GM23338 (cell line): ENCODE data around the gene EID2B. TPM values are rescaled to one million over a fixed set of nuclear protein-coding genes. Genes with fewer than 3 reads are reported as not detected.
A peak's percentile ranks its signal among the peaks of the same experiment; 100 is the strongest.

Source experiments
- ATAC-seq: fragments of 200-7000 bp; cut with Tn5 transposase; 3 replicates; pipeline ENCODE4 v1.9.1; 2020
- DNase-seq: peaks from one replicate; pipeline ENCODE4 v3.0.0-alpha.2; 2015; ENCODE audit warnings: low spot score
- H2AFZ ChIP-seq: fragments of 200-600 bp; sonication (generic); 2 replicates; pipeline ENCODE4 v1.8.0; 2016; ENCODE audit warnings: antibody characterized with exemption, mild to moderate bottlenecking, moderate library complexity
- H3F3A ChIP-seq: fragments of 200-600 bp; sonication (generic); replicated peaks from 2 replicates; pipeline ENCODE4 v1.8.0; 2017; ENCODE audit warnings: antibody characterized with exemption, mixed run types, low read depth
- H3K27ac ChIP-seq: fragments of 200-600 bp; sonication (generic); 2 replicates; pipeline ENCODE4 v1.6.1; 2016; ENCODE audit warnings: low read depth
- H3K27me3 ChIP-seq: fragments of 200-600 bp; sonication (generic); 2 replicates; pipeline ENCODE4 v1.8.0; 2016; ENCODE audit warnings: mild to moderate bottlenecking, mixed run types, moderate library complexity; ENCODE audit not compliant: insufficient read depth
- H3K36me3 ChIP-seq: fragments of 200-600 bp; sonication (generic); 2 replicates; pipeline ENCODE4 v1.8.0; 2016; ENCODE audit warnings: mild to moderate bottlenecking; ENCODE audit not compliant: insufficient read depth
- H3K4me1 ChIP-seq: fragments of 200-600 bp; sonication (generic); 2 replicates; pipeline ENCODE4 v1.8.0; 2016; ENCODE audit warnings: mild to moderate bottlenecking, moderate library complexity; ENCODE audit not compliant: insufficient read depth
- H3K4me2 ChIP-seq: fragments of 200-600 bp; sonication (generic); 2 replicates; pipeline ENCODE4 v1.7.1; 2017; ENCODE audit warnings: mixed run types
- H3K4me3 ChIP-seq: fragments of 200-600 bp; sonication (generic); 2 replicates; pipeline ENCODE4 v1.6.1; 2016; ENCODE audit warnings: mixed run types
- H3K79me2 ChIP-seq: fragments of 200-600 bp; sonication (generic); replicated peaks from 2 replicates; pipeline ENCODE4 v1.8.0; 2017; ENCODE audit warnings: mild to moderate bottlenecking; ENCODE audit not compliant: insufficient read depth
- H3K9me2 ChIP-seq: fragments of 200-600 bp; sonication (generic); 2 replicates; pipeline ENCODE4 v1.8.0; 2017; ENCODE audit not compliant: insufficient read depth
- H4K20me1 ChIP-seq: fragments of 200-600 bp; sonication (generic); replicated peaks from 2 replicates; pipeline ENCODE4 v1.8.0; 2017; ENCODE audit warnings: mild to moderate bottlenecking; ENCODE audit not compliant: insufficient read depth
- H3K27ac Mint-ChIP-seq: 2 replicates; pipeline ENCODE4 v1.8.0; 2020; ENCODE audit warnings: inconsistent platforms, mild to moderate bottlenecking, moderate library complexity, mixed read lengths
- H3K27me3 Mint-ChIP-seq: 3 replicates; pipeline ENCODE4 v1.8.0; 2022; ENCODE audit warnings: low read depth, mild to moderate bottlenecking, moderate library complexity, mixed read lengths, inconsistent platforms; ENCODE audit not compliant: insufficient read depth, poor library complexity
- H3K36me3 Mint-ChIP-seq: 3 replicates; pipeline ENCODE4 v1.8.0; 2021; ENCODE audit warnings: low read depth, mild to moderate bottlenecking, inconsistent platforms, moderate library complexity, mixed read lengths
- H3K4me1 Mint-ChIP-seq: 3 replicates; pipeline ENCODE4 v1.8.0; 2020; ENCODE audit warnings: mild to moderate bottlenecking, inconsistent platforms, mixed read lengths
- H3K4me3 Mint-ChIP-seq: 3 replicates; pipeline ENCODE4 v1.8.0; 2021; ENCODE audit warnings: moderate library complexity, mild to moderate bottlenecking, inconsistent platforms, mixed read lengths
- H3K9me3 Mint-ChIP-seq: 3 replicates; pipeline ENCODE4 v1.8.0; 2020; ENCODE audit warnings: moderate library complexity, mild to moderate bottlenecking, inconsistent platforms, mixed read lengths
- CREB1 ChIP-seq: fragments of 250-450 bp; sonication (Bioruptor Pico); IDR thresholded peaks from 2 replicates; pipeline ENCODE4 v1.5.0; 2020; ENCODE audit warnings: low read depth, mild to moderate bottlenecking, moderate library complexity
- EZH2 ChIP-seq: fragments of 200-600 bp; sonication (generic); IDR thresholded peaks from one replicate; pipeline ENCODE4 v1.8.0; 2017; ENCODE audit warnings: antibody characterized with exemption, mild to moderate bottlenecking, low read depth; ENCODE audit not compliant: unreplicated experiment
- EZH2phosphoT487 ChIP-seq: fragments of 200-600 bp; sonication (generic); IDR thresholded peaks from one replicate; pipeline ENCODE4 v1.8.1; 2018; ENCODE audit warnings: antibody characterized with exemption; ENCODE audit not compliant: unreplicated experiment
- NANOG ChIP-seq: IDR thresholded peaks from 2 replicates; pipeline ENCODE4 v1.6.1; 2016; ENCODE audit warnings: antibody characterized with exemption, borderline replicate concordance
- STAT1 ChIP-seq: IDR thresholded peaks from one replicate; pipeline ENCODE4 v1.6.1; 2016; ENCODE audit warnings: antibody characterized with exemption; ENCODE audit not compliant: unreplicated experiment
- polyA plus RNA-seq: library from polyadenylated mRNA; unstranded; fragments of >200 nt; fragmentation: Nextera tagmentation; extraction: Ambion mirVana; gene quantifications from 2 replicates; pipeline ENCODE4 v1.2.1, GENCODE V29; 2016
- total RNA-seq: library from RNA; depleted of rRNA; stranded (reverse); fragments of >200 nt; shearing (Covaris generic); gene quantifications from 2 replicates; pipeline ENCODE4 v1.2.3, GENCODE V29; 2014
- TF ChIP-seq, protein P1 (sequence below), 2 experiments: fragments of 200-600 bp in 1 of 2; sonication (generic) in 1 of 2; conservative IDR thresholded peaks; 2 replicates each; pipeline versions ENCODE4 v1.5.1 to v1.6.1; 2016 to 2017; ENCODE audit warnings: antibody characterized with exemption in 2 of 2, low read depth in 2 of 2, mild to moderate bottlenecking in 2 of 2, moderate library complexity in 1 of 2
- TF ChIP-seq, protein P2 (sequence below): IDR thresholded peaks from 2 replicates; pipeline ENCODE4 v1.6.1; 2016; ENCODE audit warnings: antibody characterized with exemption
- TF ChIP-seq, protein P3 (sequence below): fragments of 250-450 bp; sonication (Bioruptor Pico); IDR thresholded peaks from 2 replicates; pipeline ENCODE4 v1.5.0; 2020; ENCODE audit warnings: mild to moderate bottlenecking, moderate library complexity

EID2B gene
- total and polyA plus RNA-seq, 2 experiments from 2014 or later = 2.5 to 4.6 TPM

GRCh38 chr19:39481676-39482075 is 51.0 kb downstream of the EID2B start:
- H2AFZ ChIP-seq = no peak overlapping the region
- H3K4me1 ChIP-seq = peaks cover 12% of the 10 kb centered on the region
- H3K27me3 Mint-ChIP-seq = peaks cover 12% of the 10 kb centered on the region
- TF ChIP-seq, protein P1, sequence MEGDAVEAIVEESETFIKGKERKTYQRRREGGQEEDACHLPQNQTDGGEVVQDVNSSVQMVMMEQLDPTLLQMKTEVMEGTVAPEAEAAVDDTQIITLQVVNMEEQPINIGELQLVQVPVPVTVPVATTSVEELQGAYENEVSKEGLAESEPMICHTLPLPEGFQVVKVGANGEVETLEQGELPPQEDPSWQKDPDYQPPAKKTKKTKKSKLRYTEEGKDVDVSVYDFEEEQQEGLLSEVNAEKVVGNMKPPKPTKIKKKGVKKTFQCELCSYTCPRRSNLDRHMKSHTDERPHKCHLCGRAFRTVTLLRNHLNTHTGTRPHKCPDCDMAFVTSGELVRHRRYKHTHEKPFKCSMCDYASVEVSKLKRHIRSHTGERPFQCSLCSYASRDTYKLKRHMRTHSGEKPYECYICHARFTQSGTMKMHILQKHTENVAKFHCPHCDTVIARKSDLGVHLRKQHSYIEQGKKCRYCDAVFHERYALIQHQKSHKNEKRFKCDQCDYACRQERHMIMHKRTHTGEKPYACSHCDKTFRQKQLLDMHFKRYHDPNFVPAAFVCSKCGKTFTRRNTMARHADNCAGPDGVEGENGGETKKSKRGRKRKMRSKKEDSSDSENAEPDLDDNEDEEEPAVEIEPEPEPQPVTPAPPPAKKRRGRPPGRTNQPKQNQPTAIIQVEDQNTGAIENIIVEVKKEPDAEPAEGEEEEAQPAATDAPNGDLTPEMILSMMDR (conservative IDR thresholded peaks at IDR 0.05; ENCODE audit: low read depth in 2 of 2) = no peak
- TF ChIP-seq EZH2 (no peak), STAT1 (no peak), EZH2phosphoT487 (no peak)
- TF ChIP-seq, protein P2, sequence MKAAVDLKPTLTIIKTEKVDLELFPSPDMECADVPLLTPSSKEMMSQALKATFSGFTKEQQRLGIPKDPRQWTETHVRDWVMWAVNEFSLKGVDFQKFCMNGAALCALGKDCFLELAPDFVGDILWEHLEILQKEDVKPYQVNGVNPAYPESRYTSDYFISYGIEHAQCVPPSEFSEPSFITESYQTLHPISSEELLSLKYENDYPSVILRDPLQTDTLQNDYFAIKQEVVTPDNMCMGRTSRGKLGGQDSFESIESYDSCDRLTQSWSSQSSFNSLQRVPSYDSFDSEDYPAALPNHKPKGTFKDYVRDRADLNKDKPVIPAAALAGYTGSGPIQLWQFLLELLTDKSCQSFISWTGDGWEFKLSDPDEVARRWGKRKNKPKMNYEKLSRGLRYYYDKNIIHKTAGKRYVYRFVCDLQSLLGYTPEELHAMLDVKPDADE = no peak
- peaks cover 51% of the 10 kb centered on the region for H3K36me3 Mint-ChIP-seq
- H3K9me3 Mint-ChIP-seq = no peaks in the 10 kb centered on the region
- peaks cover 13% of the 10 kb centered on the region; the same call in 1 of the 2 replicates for H3K36me3 ChIP-seq
- H3K27me3 ChIP-seq = no peaks in the 10 kb centered on the region
- peak overlapping the region; percentile 96 for H3K27ac Mint-ChIP-seq
- H3K79me2 ChIP-seq = peaks cover 26% of the 10 kb centered on the region
- peak overlapping the region; percentile 100 for H3K4me2 ChIP-seq
- H3K4me1 Mint-ChIP-seq = peaks cover 18% of the 10 kb centered on the region
- no peaks in the 10 kb centered on the region for H3K9me2 ChIP-seq
- peak overlapping the region; percentile 98 for H3K27ac ChIP-seq
- H3K4me3 ChIP-seq = peak overlapping the region; percentile 98
- no peak for ATAC-seq
- peaks cover 23% of the 10 kb centered on the region for H3F3A ChIP-seq
- H3K4me3 Mint-ChIP-seq = peak overlapping the region; percentile 96
- H4K20me1 ChIP-seq = peaks cover 5% of the 10 kb centered on the region
- no peak for DNase-seq

GRCh38 chr19:39481229-39481545 is 51.5 kb downstream of the EID2B start:
- peaks cover 18% of the 10 kb centered on the region for H3K4me1 Mint-ChIP-seq
- H3K4me2 ChIP-seq = peak overlapping the region; percentile 100
- H3K27ac ChIP-seq = peak overlapping the region; percentile 98
- H3K79me2 ChIP-seq = peaks cover 26% of the 10 kb centered on the region
- peaks cover 12% of the 10 kb centered on the region for H3K27me3 Mint-ChIP-seq
- no peaks in the 10 kb centered on the region for H3K27me3 ChIP-seq
- peak overlapping the region; percentile 98 for H3K4me3 ChIP-seq
- DNase-seq = peak; percentile 17
- peaks cover 5% of the 10 kb centered on the region for H4K20me1 ChIP-seq
- peak overlapping the region; percentile 96 for H3K4me3 Mint-ChIP-seq
- no peaks in the 10 kb centered on the region for H3K9me2 ChIP-seq
- H3K27ac Mint-ChIP-seq = peak overlapping the region; percentile 96
- no peaks in the 10 kb centered on the region for H3K9me3 Mint-ChIP-seq
- H3K4me1 ChIP-seq = peaks cover 12% of the 10 kb centered on the region
- H3F3A ChIP-seq = peaks cover 23% of the 10 kb centered on the region
- peaks cover 51% of the 10 kb centered on the region for H3K36me3 Mint-ChIP-seq
- peak; percentile 3; the same call in 2 of the 3 replicates for ATAC-seq
- H2AFZ ChIP-seq = no peak overlapping the region
- peaks cover 17% of the 10 kb centered on the region; the same call in 1 of the 2 replicates for H3K36me3 ChIP-seq
- TF ChIP-seq, protein P3, sequence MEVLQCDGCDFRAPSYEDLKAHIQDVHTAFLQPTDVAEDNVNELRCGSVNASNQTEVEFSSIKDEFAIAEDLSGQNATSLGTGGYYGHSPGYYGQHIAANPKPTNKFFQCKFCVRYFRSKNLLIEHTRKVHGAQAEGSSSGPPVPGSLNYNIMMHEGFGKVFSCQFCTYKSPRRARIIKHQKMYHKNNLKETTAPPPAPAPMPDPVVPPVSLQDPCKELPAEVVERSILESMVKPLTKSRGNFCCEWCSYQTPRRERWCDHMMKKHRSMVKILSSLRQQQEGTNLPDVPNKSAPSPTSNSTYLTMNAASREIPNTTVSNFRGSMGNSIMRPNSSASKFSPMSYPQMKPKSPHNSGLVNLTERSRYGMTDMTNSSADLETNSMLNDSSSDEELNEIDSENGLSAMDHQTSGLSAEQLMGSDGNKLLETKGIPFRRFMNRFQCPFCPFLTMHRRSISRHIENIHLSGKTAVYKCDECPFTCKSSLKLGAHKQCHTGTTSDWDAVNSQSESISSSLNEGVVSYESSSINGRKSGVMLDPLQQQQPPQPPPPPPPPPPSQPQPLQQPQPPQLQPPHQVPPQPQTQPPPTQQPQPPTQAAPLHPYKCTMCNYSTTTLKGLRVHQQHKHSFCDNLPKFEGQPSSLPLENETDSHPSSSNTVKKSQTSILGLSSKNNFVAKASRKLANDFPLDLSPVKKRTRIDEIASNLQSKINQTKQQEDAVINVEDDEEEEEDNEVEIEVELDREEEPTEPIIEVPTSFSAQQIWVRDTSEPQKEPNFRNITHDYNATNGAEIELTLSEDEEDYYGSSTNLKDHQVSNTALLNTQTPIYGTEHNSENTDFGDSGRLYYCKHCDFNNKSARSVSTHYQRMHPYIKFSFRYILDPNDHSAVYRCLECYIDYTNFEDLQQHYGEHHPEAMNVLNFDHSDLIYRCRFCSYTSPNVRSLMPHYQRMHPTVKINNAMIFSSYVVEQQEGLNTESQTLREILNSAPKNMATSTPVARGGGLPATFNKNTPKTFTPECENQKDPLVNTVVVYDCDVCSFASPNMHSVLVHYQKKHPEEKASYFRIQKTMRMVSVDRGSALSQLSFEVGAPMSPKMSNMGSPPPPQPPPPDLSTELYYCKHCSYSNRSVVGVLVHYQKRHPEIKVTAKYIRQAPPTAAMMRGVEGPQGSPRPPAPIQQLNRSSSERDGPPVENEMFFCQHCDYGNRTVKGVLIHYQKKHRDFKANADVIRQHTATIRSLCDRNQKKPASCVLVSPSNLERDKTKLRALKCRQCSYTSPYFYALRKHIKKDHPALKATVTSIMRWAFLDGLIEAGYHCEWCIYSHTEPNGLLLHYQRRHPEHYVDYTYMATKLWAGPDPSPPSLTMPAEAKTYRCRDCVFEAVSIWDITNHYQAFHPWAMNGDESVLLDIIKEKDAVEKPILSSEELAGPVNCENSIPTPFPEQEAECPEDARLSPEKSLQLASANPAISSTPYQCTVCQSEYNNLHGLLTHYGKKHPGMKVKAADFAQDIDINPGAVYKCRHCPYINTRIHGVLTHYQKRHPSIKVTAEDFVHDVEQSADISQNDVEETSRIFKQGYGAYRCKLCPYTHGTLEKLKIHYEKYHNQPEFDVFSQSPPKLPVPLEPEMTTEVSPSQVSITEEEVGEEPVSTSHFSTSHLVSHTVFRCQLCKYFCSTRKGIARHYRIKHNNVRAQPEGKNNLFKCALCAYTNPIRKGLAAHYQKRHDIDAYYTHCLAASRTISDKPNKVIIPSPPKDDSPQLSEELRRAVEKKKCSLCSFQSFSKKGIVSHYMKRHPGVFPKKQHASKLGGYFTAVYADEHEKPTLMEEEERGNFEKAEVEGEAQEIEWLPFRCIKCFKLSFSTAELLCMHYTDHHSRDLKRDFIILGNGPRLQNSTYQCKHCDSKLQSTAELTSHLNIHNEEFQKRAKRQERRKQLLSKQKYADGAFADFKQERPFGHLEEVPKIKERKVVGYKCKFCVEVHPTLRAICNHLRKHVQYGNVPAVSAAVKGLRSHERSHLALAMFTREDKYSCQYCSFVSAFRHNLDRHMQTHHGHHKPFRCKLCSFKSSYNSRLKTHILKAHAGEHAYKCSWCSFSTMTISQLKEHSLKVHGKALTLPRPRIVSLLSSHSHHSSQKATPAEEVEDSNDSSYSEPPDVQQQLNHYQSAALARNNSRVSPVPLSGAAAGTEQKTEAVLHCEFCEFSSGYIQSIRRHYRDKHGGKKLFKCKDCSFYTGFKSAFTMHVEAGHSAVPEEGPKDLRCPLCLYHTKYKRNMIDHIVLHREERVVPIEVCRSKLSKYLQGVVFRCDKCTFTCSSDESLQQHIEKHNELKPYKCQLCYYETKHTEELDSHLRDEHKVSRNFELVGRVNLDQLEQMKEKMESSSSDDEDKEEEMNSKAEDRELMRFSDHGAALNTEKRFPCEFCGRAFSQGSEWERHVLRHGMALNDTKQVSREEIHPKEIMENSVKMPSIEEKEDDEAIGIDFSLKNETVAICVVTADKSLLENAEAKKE (CRISPR knock-in tag) = no peak
- TF ChIP-seq, protein P2 = no peak
- TF ChIP-seq EZH2 = no peak
- no peak for TF ChIP-seq NANOG
- TF ChIP-seq CREB1 (CRISPR knock-in tag) = no peak
- TF ChIP-seq, protein P1 (conservative IDR thresholded peaks at IDR 0.05; ENCODE audit: low read depth in 2 of 2) = no peak
